Esophagus (tissue), 2 donors: ENCODE results near the gene ATOH8. TPM values are rescaled to one million over a fixed set of nuclear protein-coding genes. Genes with fewer than 3 reads are reported as not detected.

Experiments used
- H3K27ac ChIP-seq, 2 donors: one replicate each; pipeline ENCODE4 v1.5.1; 2013; ENCODE audit warnings: low read depth in 2 of 2, mild to moderate bottlenecking in 2 of 2, inconsistent platforms in 1 of 2, low read length in 1 of 2, moderate library complexity in 1 of 2
- H3K27me3 ChIP-seq, 2 donors: one replicate each; pipeline ENCODE4 v1.6.1; 2013; ENCODE audit warnings: low read length in 2 of 2, control low read depth in 1 of 2, mild to moderate bottlenecking in 1 of 2; ENCODE audit not compliant: insufficient read depth in 2 of 2, control insufficient read depth in 1 of 2
- H3K36me3 ChIP-seq, 2 donors: one replicate each; pipeline ENCODE4 v1.6.1; 2013; ENCODE audit warnings: low read length in 1 of 2; ENCODE audit not compliant: control insufficient read depth in 2 of 2, insufficient read depth in 2 of 2
- H3K4me1 ChIP-seq, 2 donors: one replicate each; pipeline ENCODE4 v1.6.1; 2013; ENCODE audit warnings: low read length in 1 of 2; ENCODE audit not compliant: control insufficient read depth in 2 of 2, insufficient read depth in 2 of 2
- H3K4me3 ChIP-seq, 2 donors: one replicate each; pipeline ENCODE4 v1.5.1; 2013; ENCODE audit warnings: low read length in 2 of 2, mild to moderate bottlenecking in 2 of 2, low read depth in 1 of 2, moderate library complexity in 1 of 2
- H3K9me3 ChIP-seq, 2 donors: one replicate each; pipeline ENCODE4 v1.6.1; 2013; ENCODE audit warnings: mild to moderate bottlenecking in 2 of 2, low read depth in 1 of 2, low read length in 1 of 2, moderate library complexity in 1 of 2; ENCODE audit not compliant: control insufficient read depth in 2 of 2, insufficient read depth in 1 of 2
- WGBS, 2 donors: extraction: QIAGEN DNeasy Blood & Tissue Kit; methylation state at CpG; one replicate each; pipeline ENCODE4 v1.1.7; 2013; 5-methylcytosine and 5-hydroxymethylcytosine counted together
- polyA plus RNA-seq, 2 donors: library from polyadenylated mRNA; stranded (reverse); fragments of 200-250 nt; gene quantifications; one replicate each; pipeline ENCODE4 v1.2.3, GENCODE V29; 2013
- donor health status: healthy with polysubstance abuse.
- donor health status: Bipolar disorder and iron deficiency.

Gene ATOH8
- polyA plus RNA-seq, 2 donors = 3.0 to 5.9 TPM

GRCh38 chr2:85750587-85751575 is 2.9 kb upstream of the ATOH8 start:
- no peaks in the 10 kb centered on the region for H3K27me3 ChIP-seq
- 43 to 46% methylated on average over 15 of the region's 15 CpGs for WGBS, 2 donors
- peaks cover 13 to 14% of the 10 kb centered on the region in 2 donors for H3K4me1 ChIP-seq
- H3K36me3 ChIP-seq = no peaks in the 10 kb centered on the region
- no peak overlapping the region for H3K4me3 ChIP-seq
- H3K27ac ChIP-seq = peak overlapping the region in 1 of 2 donors; percentile 34
- no peaks in the 10 kb centered on the region for H3K9me3 ChIP-seq

GRCh38 chr2:85751627-85752026 is 2.2 kb upstream of the ATOH8 start:
- Histone ChIP-seq H3K27me3 (no peaks in the 10 kb centered on the region), H3K4me1 (peaks cover 10 to 13% of the 10 kb centered on the region in 2 donors), H3K27ac (peak overlapping the region in 1 of 2 donors; percentile 34)

DNA sequence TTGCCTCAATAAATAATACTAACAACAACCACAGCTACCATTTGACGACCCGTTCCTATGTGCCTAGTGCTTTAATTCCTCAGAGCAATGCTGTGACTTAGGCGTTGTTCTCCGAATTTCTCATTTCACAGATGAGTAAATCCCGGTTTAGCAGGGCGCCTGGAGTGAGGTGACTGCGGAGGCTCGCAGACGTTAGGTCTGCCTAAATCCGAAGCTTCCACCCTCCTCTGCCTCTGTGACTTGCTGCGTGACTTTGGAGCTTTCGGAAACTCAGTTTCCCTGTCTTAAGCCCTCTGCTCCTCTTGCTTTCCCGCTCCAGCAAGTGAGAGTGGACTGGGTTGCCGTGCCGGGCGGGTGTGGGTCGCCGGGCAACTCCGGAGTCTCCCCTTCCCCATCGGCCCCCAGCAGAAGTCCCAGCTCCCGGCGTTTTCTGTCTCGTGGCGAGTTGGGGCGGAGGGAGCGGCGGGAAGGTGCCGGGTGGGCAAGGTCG is 711 bp upstream of the ATOH8 start:
- Histone ChIP-seq H3K27me3 (no peaks in the 10 kb centered on the region), H3K4me3 (peak overlapping the region; percentile 17 to 54), H3K36me3 (no peaks in the 10 kb centered on the region), H3K9me3 (no peaks in the 10 kb centered on the region), H3K4me1 (peaks cover 10 to 13% of the 10 kb centered on the region in 2 donors), H3K27ac (peak overlapping the region; percentile 48 to 71)
- WGBS, 2 donors = 17 to 23% methylated on average over 29 of the region's 29 CpGs

More at GRCh38 chr2:85751627-85752026, 2.2 kb upstream of the ATOH8 start:
- H3K4me3 ChIP-seq = no peak overlapping the region
- H3K9me3 ChIP-seq = no peaks in the 10 kb centered on the region
- 77 to 79% methylated on average over 11 of the region's 11 CpGs for WGBS, 2 donors
- H3K36me3 ChIP-seq = no peaks in the 10 kb centered on the region

DNA sequence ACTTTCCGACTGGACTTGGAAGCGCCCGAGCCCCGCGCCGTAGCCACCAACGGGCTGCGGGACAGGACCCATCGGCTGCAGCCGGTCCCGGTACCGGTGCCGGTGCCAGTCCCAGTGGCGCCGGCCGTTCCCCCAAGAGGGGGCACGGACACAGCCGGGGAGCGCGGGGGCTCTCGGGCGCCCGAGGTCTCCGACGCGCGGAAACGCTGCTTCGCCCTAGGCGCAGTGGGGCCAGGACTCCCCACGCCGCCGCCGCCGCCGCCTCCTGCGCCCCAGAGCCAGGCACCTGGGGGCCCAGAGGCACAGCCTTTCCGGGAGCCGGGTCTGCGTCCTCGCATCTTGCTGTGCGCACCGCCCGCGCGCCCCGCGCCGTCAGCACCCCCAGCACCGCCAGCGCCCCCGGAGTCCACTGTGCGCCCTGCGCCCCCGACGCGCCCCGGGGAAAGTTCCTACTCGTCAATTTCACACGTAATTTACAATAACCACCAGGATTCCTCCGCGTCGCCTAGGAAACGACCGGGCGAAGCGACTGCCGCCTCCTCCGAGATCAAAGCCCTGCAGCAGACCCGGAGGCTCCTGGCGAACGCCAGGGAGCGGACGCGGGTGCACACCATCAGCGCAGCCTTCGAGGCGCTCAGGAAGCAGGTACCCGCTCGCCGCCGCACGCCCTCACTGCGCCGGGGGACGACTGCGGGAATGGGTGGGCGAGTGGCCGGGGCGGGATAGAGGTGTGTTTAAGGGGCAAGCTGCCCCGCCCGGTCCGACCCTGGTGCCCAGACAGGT is 713 bp downstream of the ATOH8 start:
- H3K27ac ChIP-seq = peak overlapping the region; percentile 62 to 71
- no peaks in the 10 kb centered on the region for H3K27me3 ChIP-seq
- 1% methylated on average over 68 to 93 of the region's 93 CpGs for WGBS, 2 donors
- H3K4me3 ChIP-seq = peak overlapping the region; percentile 50 to 54
- H3K9me3 ChIP-seq = no peaks in the 10 kb centered on the region
- H3K4me1 ChIP-seq = peaks cover 10 to 13% of the 10 kb centered on the region in 2 donors
- H3K36me3 ChIP-seq = no peaks in the 10 kb centered on the region

DNA sequence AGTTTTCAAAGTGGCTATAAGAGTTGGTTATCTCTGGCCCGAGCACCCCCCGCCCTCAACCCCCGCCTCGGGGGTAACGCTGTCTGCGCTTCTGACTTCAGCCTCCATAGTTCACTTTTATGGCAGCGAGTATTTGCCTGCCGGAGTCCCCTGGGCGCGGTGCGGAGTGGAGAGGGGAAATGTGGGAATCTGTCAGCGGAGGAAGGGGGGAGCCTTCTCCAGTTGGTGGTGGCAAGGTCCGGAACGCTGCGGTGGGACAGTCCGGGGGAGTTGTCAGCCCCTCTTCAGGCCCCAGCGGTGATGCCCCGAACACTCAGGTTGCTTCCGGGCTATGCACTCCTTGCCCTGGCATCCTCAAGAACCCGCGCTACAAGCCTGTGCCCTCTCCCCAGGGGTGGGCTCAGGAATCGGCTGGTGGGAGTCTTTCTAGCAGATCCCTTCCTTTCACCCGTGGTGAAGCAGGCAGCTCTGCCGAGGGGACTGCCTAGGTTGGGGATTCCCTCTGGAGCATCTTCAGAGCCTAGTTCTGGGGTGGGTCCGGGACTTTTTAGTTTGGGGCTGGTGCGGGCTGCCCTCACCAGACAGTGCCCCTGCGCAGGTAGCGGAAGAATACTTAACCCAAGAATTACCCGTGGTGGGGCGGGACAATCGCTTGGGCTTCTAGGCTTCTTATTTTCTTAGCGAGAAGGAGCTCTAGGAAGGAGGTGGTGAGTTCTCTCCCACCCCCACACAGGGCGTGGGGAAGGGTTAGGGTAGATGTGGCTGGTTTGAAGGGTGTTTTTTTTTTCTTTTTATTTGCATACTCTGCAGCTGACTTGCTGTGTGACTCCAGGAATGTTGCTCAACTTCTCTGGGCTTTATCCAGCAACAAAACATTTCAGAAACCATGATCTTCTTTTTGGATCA is 1.6 kb downstream of the ATOH8 start:
- Histone ChIP-seq H3K36me3 (no peaks in the 10 kb centered on the region), H3K4me1 (peaks cover 8 to 13% of the 10 kb centered on the region in 2 donors), H3K27ac (peak overlapping the region in 1 of 2 donors; percentile 71), H3K9me3 (no peaks in the 10 kb centered on the region), H3K4me3 (peak overlapping the region; percentile 50 to 54), H3K27me3 (no peaks in the 10 kb centered on the region)
- 2 to 3% methylated on average over 33 of the region's 33 CpGs for WGBS, 2 donors

DNA sequence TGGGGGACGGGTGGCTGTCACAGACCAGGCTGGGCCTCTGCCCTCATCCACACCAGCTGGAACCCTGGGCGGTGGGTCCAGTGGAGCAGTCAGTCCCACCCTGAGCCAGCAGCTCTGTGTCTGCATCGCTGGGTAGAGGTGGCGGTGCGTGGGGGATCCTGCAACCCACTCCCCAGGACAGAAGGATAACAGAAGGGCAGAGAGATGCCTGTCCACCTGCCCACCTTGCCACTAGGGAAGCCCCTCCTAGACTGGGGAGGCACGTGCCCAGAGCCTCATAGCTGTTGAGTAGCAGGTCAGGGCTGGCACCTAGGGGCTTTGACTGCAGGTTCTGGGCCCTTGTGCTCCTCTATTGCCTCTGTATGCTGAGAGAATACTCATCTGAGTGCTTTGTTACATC is 2.4 kb downstream of the ATOH8 start:
- peaks cover 5 to 13% of the 10 kb centered on the region in 2 donors for H3K4me1 ChIP-seq
- H3K27ac ChIP-seq = no peak overlapping the region
- WGBS, 2 donors = 78 to 84% methylated on average over 6 of the region's 6 CpGs
- peak overlapping the region in 1 of 2 donors; percentile 54 for H3K4me3 ChIP-seq
- H3K9me3 ChIP-seq = no peaks in the 10 kb centered on the region
- H3K36me3 ChIP-seq = no peaks in the 10 kb centered on the region
- H3K27me3 ChIP-seq = no peaks in the 10 kb centered on the region

DNA sequence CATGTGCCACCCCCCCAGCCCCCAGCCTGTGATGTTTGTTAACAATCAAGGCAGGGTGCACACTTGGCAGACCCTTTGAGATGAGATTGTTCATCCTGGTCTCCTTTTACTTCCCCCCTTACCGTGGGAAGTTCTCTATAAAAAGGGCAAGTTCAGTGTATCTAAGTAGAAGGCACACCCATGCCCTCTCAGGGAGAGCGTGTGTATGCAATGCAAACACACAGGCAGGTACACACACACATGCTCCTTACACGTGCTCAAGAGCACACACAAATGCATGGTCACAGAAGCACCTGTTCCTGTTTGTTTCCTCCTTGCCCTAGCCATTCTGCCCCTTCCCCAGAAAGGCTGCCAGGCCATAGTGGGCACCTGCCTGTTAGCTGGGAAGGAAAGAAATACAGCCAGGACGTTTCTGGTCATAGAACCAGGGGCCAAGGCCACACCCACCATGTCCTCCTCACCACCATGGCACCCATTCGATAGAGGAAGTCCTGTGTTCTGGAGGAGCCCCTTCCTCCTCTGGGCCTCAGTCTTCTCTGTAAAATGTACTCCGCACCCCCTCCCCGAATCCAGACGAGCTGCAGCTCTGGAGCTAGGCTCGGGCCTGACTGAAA is 3.1 kb downstream of the ATOH8 start:
- no peaks in the 10 kb centered on the region for H3K36me3 ChIP-seq
- H3K4me1 ChIP-seq = peaks cover 3 to 13% of the 10 kb centered on the region in 2 donors
- H3K4me3 ChIP-seq = no peak overlapping the region
- H3K27ac ChIP-seq = no peak overlapping the region
- WGBS, 2 donors = 69 to 72% methylated on average over 9 of the region's 9 CpGs
- no peaks in the 10 kb centered on the region for H3K27me3 ChIP-seq
- no peaks in the 10 kb centered on the region for H3K9me3 ChIP-seq

DNA sequence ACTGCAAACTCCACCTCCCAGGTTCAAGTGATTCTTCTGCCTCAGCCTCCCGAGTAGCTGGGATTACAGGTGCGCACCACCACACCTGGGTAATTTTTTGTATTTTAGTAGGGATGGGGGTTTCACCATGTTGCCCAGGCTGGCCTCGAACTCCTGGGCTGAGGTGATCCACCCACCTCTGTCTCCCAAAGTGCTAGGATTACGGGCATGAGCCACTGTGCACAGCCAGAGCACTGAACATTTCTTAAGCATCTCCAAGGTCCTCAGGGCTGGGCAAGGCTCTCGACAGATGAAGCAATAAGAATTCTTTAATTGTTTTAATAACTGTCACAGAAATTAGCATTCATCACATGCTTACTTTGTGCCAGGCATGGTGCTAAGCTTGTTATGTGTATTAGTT is 4.1 kb downstream of the ATOH8 start:
- Histone ChIP-seq H3K36me3 (no peaks in the 10 kb centered on the region), H3K27ac (no peak overlapping the region), H3K4me1 (peaks cover 3 to 13% of the 10 kb centered on the region in 2 donors), H3K27me3 (no peaks in the 10 kb centered on the region), H3K9me3 (no peaks in the 10 kb centered on the region), H3K4me3 (no peak overlapping the region)
- 89 to 90% methylated on average over 5 of the region's 5 CpGs for WGBS, 2 donors
